Spinal cord (tissue), 10 donors: Measurements from ENCODE around the gene MET. TPM values are rescaled to one million over a fixed set of nuclear protein-coding genes. Genes with fewer than 3 reads are reported as not detected.
"Not testable (repeated sequence)": the region's sequence is repeated elsewhere in the genome, so short reads cannot be mapped to it uniquely, and the experiment has no call there.

Source experiments
- DNase-seq, 6 donors: peaks; one replicate each; pipeline versions ENCODE4 v3.0.0 to v3.0.0-alpha.2; 2013 to 2015; ENCODE audit warnings: low spot score in 6 of 6, low read depth in 4 of 6
- H3K27ac ChIP-seq: one replicate; pipeline ENCODE4 v1.5.1; 2013; ENCODE audit warnings: low read depth, low read length, control low read depth
- H3K27me3 ChIP-seq: one replicate; pipeline ENCODE4 v1.6.1; 2013; ENCODE audit warnings: low read length; ENCODE audit not compliant: control insufficient read depth, insufficient read depth
- H3K36me3 ChIP-seq: one replicate; pipeline ENCODE4 v1.6.1; 2013; ENCODE audit warnings: low read length; ENCODE audit not compliant: control insufficient read depth, insufficient read depth
- H3K4me1 ChIP-seq: one replicate; pipeline ENCODE4 v1.6.1; 2013; ENCODE audit warnings: low read length; ENCODE audit not compliant: control insufficient read depth, insufficient read depth
- H3K4me3 ChIP-seq: one replicate; pipeline ENCODE4 v1.5.1; 2013; ENCODE audit warnings: low read depth, low read length, control low read depth
- H3K9me3 ChIP-seq: one replicate; pipeline ENCODE4 v1.6.1; 2013; ENCODE audit warnings: low read length; ENCODE audit not compliant: control insufficient read depth, insufficient read depth
- WGBS: methylation state at CpG from one replicate; pipeline ENCODE4 v1.1.5; 2013; ENCODE audit warnings: missing lambda C conversion rate; ENCODE audit not compliant: insufficient coverage; 5-methylcytosine and 5-hydroxymethylcytosine counted together
- polyA plus RNA-seq, 2 donors: library from polyadenylated mRNA; unstranded; fragments of 120-200 nt; gene quantifications; one replicate each; pipeline ENCODE4 v1.2.1, GENCODE V29; 2013; ENCODE audit not compliant: insufficient read length in 2 of 2
- total RNA-seq, 2 donors: library from RNA; depleted of rRNA in 1 of 2; stranded (reverse); fragments of 120-200 nt in 1 of 2; fragments of >200 nt in 1 of 2; gene quantifications; one replicate each; pipeline versions ENCODE4 v1.2.3 to v1.2.4, GENCODE V29; 2013 to 2014
- donor health status: healthy.

The MET gene
- total and polyA plus RNA-seq, 4 donors: 2.4 to 27.8 (median 10.0) TPM

GRCh38 chr7:116806046-116806944, 134.3 kb downstream of the MET start:
- 80% methylated on average over 2 of the region's 7 CpGs for WGBS
- H3K27me3 ChIP-seq: no peaks in the 10 kb centered on the region
- no peaks in the 10 kb centered on the region for H3K36me3 ChIP-seq
- no peaks in the 10 kb centered on the region for H3K4me1 ChIP-seq
- H3K27ac ChIP-seq: peak overlapping the region; percentile 52
- no peak overlapping the region for H3K4me3 ChIP-seq
- H3K9me3 ChIP-seq: no peaks in the 10 kb centered on the region
- DNase-seq: peak in 1 of 6 donors; percentile 9

GRCh38 chr7:116807011-116807560, 135.1 kb downstream of the MET start:
- Histone ChIP-seq H3K9me3 (no peaks in the 10 kb centered on the region), H3K4me3 (no peak overlapping the region), H3K36me3 (no peaks in the 10 kb centered on the region), H3K4me1 (no peaks in the 10 kb centered on the region), H3K27me3 (no peaks in the 10 kb centered on the region), H3K27ac (no peak overlapping the region)
- no peak for DNase-seq
- 100% methylated on average over 1 of the region's 3 CpGs for whole genome bisulfite sequencing

- Histone ChIP-seq H3K4me3 (no peak overlapping the region), H3K36me3 (no peaks in the 10 kb centered on the region), H3K9me3 (no peaks in the 10 kb centered on the region), H3K27me3 (no peaks in the 10 kb centered on the region), H3K4me1 (no peaks in the 10 kb centered on the region), H3K27ac (no peak overlapping the region)
- WGBS: 100% methylated on average over 1 of the region's 1 CpG
- peak; percentile 54 to 95 (median 70) for DNase-seq
Observed at GRCh38 chr7:116809636-116810266, 137.8 kb downstream of the MET start.

- H3K9me3 ChIP-seq: no peaks in the 10 kb centered on the region
- DNase-seq: peak in 1 of 6 donors; percentile 8
- H3K27me3 ChIP-seq: no peaks in the 10 kb centered on the region
- 58% methylated on average over 5 of the region's 6 CpGs for WGBS
- H3K4me1 ChIP-seq: no peaks in the 10 kb centered on the region
- H3K36me3 ChIP-seq: no peaks in the 10 kb centered on the region
- H3K4me3 ChIP-seq: no peak overlapping the region
- H3K27ac ChIP-seq: no peak overlapping the region
Observed at GRCh38 chr7:116810267-116811116, 138.5 kb downstream of the MET start.

- Histone ChIP-seq H3K36me3 (no peaks in the 10 kb centered on the region), H3K9me3 (no peaks in the 10 kb centered on the region), H3K27ac (no peak overlapping the region), H3K27me3 (no peaks in the 10 kb centered on the region), H3K4me3 (no peak overlapping the region), H3K4me1 (no peaks in the 10 kb centered on the region)
- no peak for DNase-seq
- 90% methylated on average over 2 of the region's 3 CpGs for WGBS
Observed at GRCh38 chr7:116811768-116812167, 139.8 kb downstream of the MET start.

GRCh38 chr7:116812860-116813259, 140.9 kb downstream of the MET start:
- no CpG with 5 or more reads among the region's 2 CpGs for WGBS
- H3K27ac ChIP-seq: no peak overlapping the region
- DNase-seq: no peak
- no peak overlapping the region for H3K4me3 ChIP-seq
- H3K4me1 ChIP-seq: no peaks in the 10 kb centered on the region
- no peaks in the 10 kb centered on the region for H3K27me3 ChIP-seq
- H3K9me3 ChIP-seq: no peaks in the 10 kb centered on the region
- H3K36me3 ChIP-seq: no peaks in the 10 kb centered on the region

- not testable (repeated sequence) for H3K9me3 ChIP-seq, H3K27me3 ChIP-seq, H3K36me3 ChIP-seq, DNase-seq, H3K4me1 ChIP-seq, H3K4me3 ChIP-seq, H3K27ac ChIP-seq
- 100% methylated on average over 1 of the region's 3 CpGs for WGBS
Observed at GRCh38 chr7:116813371-116813770, 141.4 kb downstream of the MET start.

- H3K4me1 ChIP-seq: no peaks in the 10 kb centered on the region
- H3K27ac ChIP-seq: no peak overlapping the region
- DNase-seq: no peak
- 80% methylated on average over 2 of the region's 3 CpGs for WGBS
- no peak overlapping the region for H3K4me3 ChIP-seq
- H3K27me3 ChIP-seq: no peaks in the 10 kb centered on the region
- H3K9me3 ChIP-seq: no peaks in the 10 kb centered on the region
- no peaks in the 10 kb centered on the region for H3K36me3 ChIP-seq
Observed at GRCh38 chr7:116815041-116815440, 143.0 kb downstream of the MET start.

- Histone ChIP-seq H3K27ac (no peak overlapping the region), H3K4me3 (no peak overlapping the region), H3K36me3 (no peaks in the 10 kb centered on the region), H3K9me3 (peaks cover 3% of the 10 kb centered on the region), H3K27me3 (no peaks in the 10 kb centered on the region), H3K4me1 (no peaks in the 10 kb centered on the region)
- DNase-seq: no peak
- 100% methylated on average over 1 of the region's 3 CpGs for WGBS
Observed at GRCh38 chr7:116820149-116820548, 148.2 kb downstream of the MET start.
